ENCODE results near the gene LMTK2.

GRCh38 chr7:98229991-98230745, 123.5 kb downstream of the LMTK2 start:
- TF ChIP-seq CTCF (IDR thresholded peaks at IDR 0.05): no peak
- TF ChIP-seq POLR2A (IDR thresholded peaks at IDR 0.05): no peak
